IMR-90 (cell line): Measurements from ENCODE around the gene B3GAT1. TPM values are rescaled to one million over a fixed set of nuclear protein-coding genes. Genes with fewer than 3 reads are reported as not detected.

Experiments used
- ATAC-seq: fragments of 200-7000 bp; cut with Tn5 transposase; 2 replicates; pipeline ENCODE4 v1.9.1; 2020; ENCODE audit warnings: low read depth, mild to moderate bottlenecking, moderate library complexity
- BruUV-seq: library from RNA; stranded (reverse); fragments of 400-500 nt; replicated peaks from 2 replicates; lab custom pipeline; 2021; lab: Mats Ljungman, UMichigan
- CTCF ChIA-PET: fragments of 300-600 bp; formaldehyde crosslinking; extraction: SDS; loops from one replicate; lab custom pipeline; 2021; ENCODE audit warnings: antibody characterized with exemption; lab: Yijun Ruan, JAX
- POLR2A ChIA-PET: fragments of 300-600 bp; sonication (Branson Sonifier 250); formaldehyde crosslinking; loops from one replicate; lab custom pipeline; 2022; ENCODE audit warnings: antibody characterized with exemption; ENCODE audit not compliant: unreplicated experiment; lab: Charles Lee
- DNase-seq: peaks from one replicate; pipeline ENCODE4 v3.0.0; 2013
- H2AFZ ChIP-seq: replicated peaks from 2 replicates; pipeline ENCODE3; 2013; ENCODE audit warnings: low read length, mild to moderate bottlenecking; ENCODE audit not compliant: poor library complexity
- H2AK5ac ChIP-seq: 2 replicates; pipeline ENCODE4 v1.6.1; 2013; ENCODE audit warnings: low read depth, low read length, inconsistent platforms
- H2AK9ac ChIP-seq: replicated peaks from 2 replicates; pipeline ENCODE3; 2013; ENCODE audit warnings: mild to moderate bottlenecking, low read depth, low read length, moderate library complexity; ENCODE audit not compliant: poor library complexity
- H2BK120ac ChIP-seq: 2 replicates; pipeline ENCODE4 v1.6.1; 2013; ENCODE audit warnings: low read depth, low read length, inconsistent platforms
- H2BK15ac ChIP-seq: 3 replicates; pipeline ENCODE4 v1.6.1; 2013; ENCODE audit warnings: low read depth, low read length, inconsistent platforms
- H2BK20ac ChIP-seq: 2 replicates; pipeline ENCODE4 v1.6.1; 2013; ENCODE audit warnings: low read depth, mild to moderate bottlenecking, inconsistent platforms, low read length, moderate library complexity
- H2BK5ac ChIP-seq: 2 replicates; pipeline ENCODE4 v1.6.1; 2013; ENCODE audit warnings: mild to moderate bottlenecking, low read depth, low read length, inconsistent platforms; ENCODE audit not compliant: poor library complexity, severe bottlenecking
- H3K14ac ChIP-seq: replicated peaks from 2 replicates; pipeline ENCODE4 v1.6.1; 2013; ENCODE audit warnings: low read depth, low read length, inconsistent platforms
- H3K18ac ChIP-seq: 2 replicates; pipeline ENCODE4 v1.6.1; 2013; ENCODE audit warnings: low read depth, low read length, control low read depth
- H3K23ac ChIP-seq: 2 replicates; pipeline ENCODE4 v1.6.1; 2013; ENCODE audit warnings: low read depth, low read length, inconsistent platforms
- H3K27ac ChIP-seq: 2 replicates; pipeline ENCODE4 v1.5.1; 2013; ENCODE audit warnings: mild to moderate bottlenecking, control low read depth, low read length; ENCODE audit not compliant: insufficient read depth
- H3K27me3 ChIP-seq: 2 replicates; pipeline ENCODE4 v1.6.1; 2013; ENCODE audit warnings: low read length; ENCODE audit not compliant: control insufficient read depth, insufficient read depth
- H3K36me3 ChIP-seq: 2 replicates; pipeline ENCODE4 v1.6.1; 2013; ENCODE audit warnings: low read length, mixed read lengths; ENCODE audit not compliant: control insufficient read depth, insufficient read depth
- H3K4ac ChIP-seq: 2 replicates; pipeline ENCODE4 v1.6.1; 2013; ENCODE audit warnings: low read depth, low read length, inconsistent platforms
- H3K4me1 ChIP-seq: 2 replicates; pipeline ENCODE4 v1.6.1; 2013; ENCODE audit warnings: low read length, mixed read lengths; ENCODE audit not compliant: control insufficient read depth, insufficient read depth
- H3K4me2 ChIP-seq: 2 replicates; pipeline ENCODE4 v1.6.1; 2013; ENCODE audit warnings: low read depth, mild to moderate bottlenecking, control low read depth, low read length, moderate library complexity
- H3K4me3 ChIP-seq: 2 replicates; pipeline ENCODE4 v1.5.1; 2013; ENCODE audit warnings: low read depth, mild to moderate bottlenecking, control low read depth, low read length, moderate library complexity; ENCODE audit not compliant: insufficient read depth
- H3K56ac ChIP-seq: 2 replicates; pipeline ENCODE4 v1.6.1; 2013; ENCODE audit warnings: low read length, inconsistent platforms; ENCODE audit not compliant: insufficient read depth; ENCODE audit errors: extremely low read depth
- H3K79me1 ChIP-seq, 2 experiments: 2 replicates each; pipeline ENCODE4 v1.6.1; 2013; ENCODE audit warnings: low read length in 2 of 2, inconsistent platforms in 1 of 2, low read depth in 1 of 2
- H3K9ac ChIP-seq: 2 replicates; pipeline ENCODE4 v1.6.1; 2013; ENCODE audit warnings: low read depth, low read length, control low read depth
- H3K9me1 ChIP-seq: 2 replicates; pipeline ENCODE4 v1.6.1; 2013; ENCODE audit warnings: low read length, inconsistent platforms; ENCODE audit not compliant: insufficient read depth
- H3K9me3 ChIP-seq: 2 replicates; pipeline ENCODE4 v1.6.1; 2013; ENCODE audit warnings: low read length; ENCODE audit not compliant: control insufficient read depth, insufficient read depth
- H4K20me1 ChIP-seq: 2 replicates; pipeline ENCODE4 v1.6.1; 2013; ENCODE audit warnings: low read length, inconsistent platforms; ENCODE audit not compliant: insufficient read depth
- H4K5ac ChIP-seq: 2 replicates; pipeline ENCODE4 v1.6.1; 2013; ENCODE audit warnings: mild to moderate bottlenecking, low read depth, low read length, control low read depth
- H4K8ac ChIP-seq, 2 experiments: 2 replicates each; pipeline ENCODE4 v1.6.1; 2013; ENCODE audit warnings: low read depth in 2 of 2, low read length in 2 of 2, control low read depth in 1 of 2, inconsistent platforms in 1 of 2
- H4K91ac ChIP-seq: 2 replicates; pipeline ENCODE4 v1.6.1; 2013; ENCODE audit warnings: low read depth, low read length, inconsistent platforms; ENCODE audit not compliant: insufficient read depth
- BHLHE40 ChIP-seq: fragments of 150-350 bp; IDR thresholded peaks from 2 replicates; pipeline ENCODE4 v1.6.1; 2016; ENCODE audit warnings: mild to moderate bottlenecking, low read depth, low read length
- CEBPB ChIP-seq: IDR thresholded peaks from 2 replicates; pipeline ENCODE4 v1.6.1; 2012; ENCODE audit warnings: low read depth, low read length, improper control_type of control experiment
- CHD1 ChIP-seq: IDR thresholded peaks from 2 replicates; pipeline ENCODE4 v1.6.1; 2012; ENCODE audit warnings: low read depth, low read length, improper control_type of control experiment
- ELK1 ChIP-seq: fragments of 150-350 bp; IDR thresholded peaks from 2 replicates; pipeline ENCODE4 v1.6.1; 2016; ENCODE audit warnings: low read depth, mild to moderate bottlenecking, low read length, moderate library complexity, borderline replicate concordance
- FOS ChIP-seq: fragments of 150-350 bp; IDR thresholded peaks from 2 replicates; pipeline ENCODE4 v1.6.1; 2016; ENCODE audit warnings: low read depth, low read length
- MXI1 ChIP-seq: IDR thresholded peaks from 2 replicates; pipeline ENCODE4 v1.6.1; 2012; ENCODE audit warnings: low read depth, mild to moderate bottlenecking, low read length, moderate library complexity, borderline replicate concordance
- NFE2L2 ChIP-seq: fragments of 150-350 bp; IDR thresholded peaks from 2 replicates; pipeline ENCODE4 v1.6.1; 2016; ENCODE audit warnings: low read depth, mild to moderate bottlenecking, low read length
- POLR2A ChIP-seq: IDR thresholded peaks from 2 replicates; pipeline ENCODE4 v1.6.1; 2012; ENCODE audit warnings: mild to moderate bottlenecking, low read depth, low read length
- RCOR1 ChIP-seq: IDR thresholded peaks from 2 replicates; pipeline ENCODE4 v1.6.1; 2012; ENCODE audit warnings: mild to moderate bottlenecking, low read length, improper control_type of control experiment; ENCODE audit not compliant: insufficient replicate concordance
- RFX5 ChIP-seq: IDR thresholded peaks from 2 replicates; pipeline ENCODE4 v1.8.0; 2012; ENCODE audit warnings: low read depth, mild to moderate bottlenecking, low read length, moderate library complexity
- USF2 ChIP-seq: fragments of 150-350 bp; IDR thresholded peaks from 2 replicates; pipeline ENCODE4 v1.6.1; 2017; ENCODE audit warnings: mild to moderate bottlenecking, antibody characterized with exemption, low read length, low read depth
- WGBS, 2 experiments: methylation state at CpG; one replicate each; pipeline versions ENCODE4 v1.1.5 to v1.1.7; 2013; ENCODE audit warnings: missing lambda C conversion rate in 2 of 2; ENCODE audit not compliant: insufficient read length in 1 of 2; ENCODE audit errors: extremely low coverage in 2 of 2; 5-methylcytosine and 5-hydroxymethylcytosine counted together
- dilution Hi-C: fragments of 300-500 bp; cut with HindIII; formaldehyde crosslinking; loops from one replicate; pipeline ENCODE4 v1.14.3; 2018; ENCODE audit warnings: low sequenced_read_pairs; ENCODE audit not compliant: unreplicated experiment
- in situ Hi-C: fragments of 300-500 bp; cut with MboI; formaldehyde crosslinking; loops from 3 replicates; pipeline ENCODE4 v1.14.3; 2019; ENCODE audit warnings: low sequenced_read_pairs, inconsistent platforms, mixed read lengths
- intact Hi-C: fragments of 100-400 bp; cut with micrococcal nuclease; formaldehyde crosslinking; loops from 2 replicates; pipeline ENCODE4 v1.10.0; 2022
- polyA plus RNA-seq, 3 experiments: library from polyadenylated mRNA; depleted of rRNA; stranded (reverse); fragments of >200 nt; gene quantifications; 2 replicates each; pipeline ENCODE4 v1.2.3, GENCODE V29; 2012; ENCODE audit warnings: low replicate concordance in 1 of 3
- total RNA-seq: library from RNA; depleted of rRNA; stranded (reverse); fragments of >200 nt; gene quantifications from 2 replicates; pipeline ENCODE4 v1.2.3, GENCODE V29; 2012
- TF ChIP-seq, protein P1 (sequence below): conservative IDR thresholded peaks from 2 replicates; pipeline ENCODE4 v1.5.1; 2012; ENCODE audit warnings: mild to moderate bottlenecking, low read depth, low read length, improper control_type of control experiment

The B3GAT1 gene
- total and polyA plus RNA-seq, 2 of the 4 experiments (the other 2 are of a cell fraction) = not detected

DNA sequence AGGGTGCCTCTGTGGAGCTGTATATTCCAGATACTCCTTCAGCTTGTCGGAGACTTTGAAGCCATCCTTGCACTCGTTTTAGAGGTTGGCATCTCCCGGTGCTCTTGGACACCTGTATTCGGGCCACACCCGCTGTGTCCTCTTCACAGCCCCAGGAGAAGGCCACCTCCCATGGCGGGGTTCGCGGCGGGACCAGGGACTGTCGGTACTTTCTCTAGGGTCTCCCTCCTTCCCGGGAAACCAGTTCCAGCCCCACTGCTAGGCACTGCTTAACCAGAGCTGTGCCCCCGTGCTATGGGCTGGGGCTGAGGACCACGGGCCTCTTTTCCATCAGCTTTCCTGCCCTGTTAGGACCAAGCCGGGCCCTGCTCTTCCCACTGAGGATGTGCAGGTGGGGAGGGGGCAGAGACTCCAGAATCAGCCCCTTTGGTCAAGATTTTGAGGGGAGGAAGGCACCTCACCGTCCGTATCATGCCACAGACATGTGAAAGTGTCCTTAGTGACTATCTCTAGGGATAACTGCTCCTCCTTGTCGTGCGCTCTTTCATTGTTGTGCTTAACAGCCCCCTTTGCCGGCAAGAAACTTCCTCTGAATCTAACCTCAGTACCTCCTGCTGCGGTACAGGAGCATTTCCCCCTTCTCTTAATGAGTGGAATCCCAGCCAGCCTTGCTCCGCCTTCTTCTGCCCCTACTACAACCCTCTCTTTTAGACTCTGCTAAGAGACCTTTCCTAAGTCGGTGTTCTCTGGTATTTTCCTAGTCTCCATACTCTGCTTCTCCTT, 1.2 kb upstream of the B3GAT1 start:
- ATAC-seq (no peak), DNase-seq (no peak)
- Histone ChIP-seq H3K36me3 (no peaks in the 10 kb centered on the region), H3K79me1 (no peaks in the 10 kb centered on the region), H4K91ac (no peak overlapping the region), H3K4me3 (no peak overlapping the region), H4K20me1 (no peaks in the 10 kb centered on the region), H2BK5ac (no peak overlapping the region), H3K4ac (no peak overlapping the region), H3K18ac (no peak overlapping the region), H3K27me3 (peaks cover 29% of the 10 kb centered on the region), H3K4me2 (no peak overlapping the region; the same call in 1 of the 2 replicates), H2BK20ac (no peak overlapping the region), H3K9me1 (no peaks in the 10 kb centered on the region), H3K9me3 (no peaks in the 10 kb centered on the region; the same call in 1 of the 2 replicates), H2AK5ac (no peak overlapping the region), H3K56ac (no peak overlapping the region), H3K14ac (no peak overlapping the region), H3K27ac (no peak overlapping the region), H4K8ac (no peak overlapping the region), H2AFZ (no peak overlapping the region), H2BK120ac (no peak overlapping the region), H4K5ac (no peak overlapping the region), H2AK9ac (no peak overlapping the region), H2BK15ac (no peak overlapping the region), H3K4me1 (no peaks in the 10 kb centered on the region), H3K23ac (no peak overlapping the region), H3K9ac (no peak overlapping the region)
- TF ChIP-seq USF2 (no peak), POLR2A (no peak), ELK1 (no peak), RCOR1 (no peak), FOS (no peak), RFX5 (no peak), BHLHE40 (no peak), CHD1 (no peak), MXI1 (no peak), CEBPB (no peak), NFE2L2 (no peak)
- TF ChIP-seq, protein P1, sequence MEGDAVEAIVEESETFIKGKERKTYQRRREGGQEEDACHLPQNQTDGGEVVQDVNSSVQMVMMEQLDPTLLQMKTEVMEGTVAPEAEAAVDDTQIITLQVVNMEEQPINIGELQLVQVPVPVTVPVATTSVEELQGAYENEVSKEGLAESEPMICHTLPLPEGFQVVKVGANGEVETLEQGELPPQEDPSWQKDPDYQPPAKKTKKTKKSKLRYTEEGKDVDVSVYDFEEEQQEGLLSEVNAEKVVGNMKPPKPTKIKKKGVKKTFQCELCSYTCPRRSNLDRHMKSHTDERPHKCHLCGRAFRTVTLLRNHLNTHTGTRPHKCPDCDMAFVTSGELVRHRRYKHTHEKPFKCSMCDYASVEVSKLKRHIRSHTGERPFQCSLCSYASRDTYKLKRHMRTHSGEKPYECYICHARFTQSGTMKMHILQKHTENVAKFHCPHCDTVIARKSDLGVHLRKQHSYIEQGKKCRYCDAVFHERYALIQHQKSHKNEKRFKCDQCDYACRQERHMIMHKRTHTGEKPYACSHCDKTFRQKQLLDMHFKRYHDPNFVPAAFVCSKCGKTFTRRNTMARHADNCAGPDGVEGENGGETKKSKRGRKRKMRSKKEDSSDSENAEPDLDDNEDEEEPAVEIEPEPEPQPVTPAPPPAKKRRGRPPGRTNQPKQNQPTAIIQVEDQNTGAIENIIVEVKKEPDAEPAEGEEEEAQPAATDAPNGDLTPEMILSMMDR = no peak
- in situ Hi-C loops (no loop called here), dilution Hi-C loops (no loop called here), intact Hi-C loops (no loop called here)
- no TSS peak for BruUV-seq
- ChIA-PET POLR2A (no interaction called here), CTCF (no interaction called here)
- 12% methylated on average over 9 of the region's 22 CpGs; no CpG with 5 or more reads in 1 of the 2 experiments for WGBS, 2 experiments
